Stimulated activated CD8-positive, alpha-beta memory T cell treated with anti-CD3 and anti-CD28 coated beads, Interleukin-15, amount 100 ng/mL, for 24 hours (primary cell): Measurements from ENCODE around the gene REP15.
"Not testable (repeated sequence)": the region's sequence is repeated elsewhere in the genome, so short reads cannot be mapped to it uniquely, and the experiment has no call there.

Source experiments
- DNase-seq: peaks from one replicate; pipeline ENCODE4 v3.0.0-alpha.2; 2020; ENCODE audit warnings: low read depth

REP15 gene, protein sequence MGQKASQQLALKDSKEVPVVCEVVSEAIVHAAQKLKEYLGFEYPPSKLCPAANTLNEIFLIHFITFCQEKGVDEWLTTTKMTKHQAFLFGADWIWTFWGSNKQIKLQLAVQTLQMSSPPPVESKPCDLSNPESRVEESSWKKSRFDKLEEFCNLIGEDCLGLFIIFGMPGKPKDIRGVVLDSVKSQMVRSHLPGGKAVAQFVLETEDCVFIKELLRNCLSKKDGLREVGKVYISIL

GRCh38 chr12:27696293-27696652, at the start of gene REP15:
Gene REP15, plus strand, starts transcription at chr12:27696447. Its CDS starts 116 bp downstream, at chr12:27696563.
- no peak for DNase-seq

DNA sequence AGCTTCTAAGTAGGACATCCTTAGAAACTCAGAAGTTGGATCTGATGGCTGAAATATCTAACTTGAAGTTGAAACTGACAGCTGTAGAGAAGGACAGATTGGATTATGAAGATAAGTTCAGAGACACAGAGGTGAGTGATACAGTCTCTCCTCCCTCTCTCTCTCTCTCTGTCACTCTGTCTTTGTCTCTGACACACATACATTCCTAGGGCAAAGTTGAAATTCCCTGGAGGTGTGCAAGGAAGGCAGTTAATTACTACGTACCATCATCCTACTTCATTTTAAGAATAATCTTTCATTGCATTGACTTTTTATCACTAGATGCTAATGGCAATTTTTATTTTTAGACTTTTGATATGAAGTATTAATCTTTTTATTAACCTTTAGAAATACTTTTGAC, 46.2 kb upstream of the REP15 start:
- DNase-seq = no peak

DNA sequence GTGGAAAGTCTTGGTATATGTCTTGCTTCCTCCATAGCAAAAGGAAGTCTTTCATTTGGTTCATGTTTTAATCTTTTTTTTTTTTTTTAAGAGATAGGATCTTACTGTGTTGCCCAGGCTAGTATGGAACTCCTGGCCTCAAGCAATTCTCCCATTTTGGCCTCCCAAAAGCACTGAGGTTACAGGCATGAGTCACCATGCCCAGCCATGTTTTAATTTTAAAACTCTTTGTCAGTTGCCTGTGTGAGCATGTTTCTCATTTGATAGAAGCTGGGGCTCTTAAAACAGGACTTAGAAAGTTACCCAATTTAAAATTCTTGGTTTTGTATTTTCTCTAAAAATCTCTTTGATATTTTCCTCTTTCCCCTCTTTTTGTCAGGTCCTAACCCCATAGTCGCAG, 45.0 kb upstream of the REP15 start:
- no peak for DNase-seq

DNA sequence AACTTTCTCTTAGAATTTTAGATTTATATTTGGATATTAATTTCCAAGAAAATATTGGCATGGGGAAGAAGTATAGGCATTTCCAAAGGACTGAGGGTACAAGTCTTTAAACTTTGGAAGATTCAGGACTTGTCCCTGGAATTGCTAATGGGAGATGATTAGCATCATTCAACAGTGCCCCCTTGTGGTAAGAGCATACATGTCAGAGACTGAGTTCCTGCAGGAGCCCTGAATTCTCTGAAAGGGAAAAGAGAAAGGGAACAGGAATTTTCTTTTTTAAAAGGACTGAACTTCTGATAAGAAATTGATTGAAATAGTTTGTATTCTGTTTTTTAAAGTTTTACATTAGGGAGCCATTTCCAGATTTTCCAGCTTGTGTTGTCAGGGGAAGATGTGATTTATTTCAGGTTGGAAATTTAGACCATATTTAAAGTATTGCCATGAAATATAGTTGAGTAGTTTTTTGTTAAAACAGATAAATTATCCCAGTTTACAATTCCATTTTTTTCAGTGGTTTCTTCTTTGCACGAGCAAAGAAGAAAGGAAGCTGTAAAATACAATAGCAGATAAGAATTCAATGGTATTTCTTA, 44.0 kb upstream of the REP15 start:
- DNase-seq = no peak

DNA sequence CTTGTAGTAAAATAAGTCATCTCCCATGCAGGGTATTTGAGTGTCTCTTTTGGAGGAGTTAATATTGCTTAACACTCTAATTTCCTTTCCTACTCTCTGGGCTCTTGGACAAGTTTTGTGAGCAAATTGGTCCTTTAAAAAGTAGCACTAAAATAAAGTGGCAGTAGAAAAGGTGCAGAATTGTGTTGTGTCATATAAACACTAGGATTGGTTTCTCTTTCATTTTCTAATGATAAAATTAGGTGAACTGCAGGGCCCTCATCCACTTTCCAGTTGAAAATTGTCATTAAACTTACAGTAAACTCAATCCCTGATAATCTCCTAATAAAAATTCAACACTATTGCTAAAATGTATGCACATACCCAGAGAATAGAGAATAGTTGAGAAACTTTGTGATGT, 42.6 kb upstream of the REP15 start:
- no peak for DNase-seq

- not testable (repeated sequence) for DNase-seq
Observed at GRCh38 chr12:27655476-27655875, 40.8 kb upstream of the REP15 start.

GRCh38 chr12:27657296-27657695, 39.0 kb upstream of the REP15 start:
- DNase-seq = no peak

DNA sequence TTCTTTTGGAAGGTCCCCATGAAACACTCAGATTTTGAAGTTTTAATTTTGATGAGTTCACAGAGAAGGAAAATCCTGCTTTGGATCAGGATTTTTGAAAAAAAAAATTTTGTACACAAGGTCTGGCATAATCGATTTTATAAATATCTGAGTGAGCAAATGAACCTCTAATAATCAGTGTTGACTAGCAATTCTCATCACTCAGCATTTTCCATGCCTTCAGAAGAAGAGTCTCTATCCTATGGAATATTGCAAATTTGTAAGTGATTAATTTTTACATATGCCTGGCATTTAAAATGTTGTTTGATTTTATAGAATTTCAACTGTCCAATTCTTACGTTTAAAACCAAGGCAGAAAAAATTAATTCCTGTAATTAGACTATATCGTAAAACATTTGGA, 30.5 kb upstream of the REP15 start:
- no peak for DNase-seq

DNA sequence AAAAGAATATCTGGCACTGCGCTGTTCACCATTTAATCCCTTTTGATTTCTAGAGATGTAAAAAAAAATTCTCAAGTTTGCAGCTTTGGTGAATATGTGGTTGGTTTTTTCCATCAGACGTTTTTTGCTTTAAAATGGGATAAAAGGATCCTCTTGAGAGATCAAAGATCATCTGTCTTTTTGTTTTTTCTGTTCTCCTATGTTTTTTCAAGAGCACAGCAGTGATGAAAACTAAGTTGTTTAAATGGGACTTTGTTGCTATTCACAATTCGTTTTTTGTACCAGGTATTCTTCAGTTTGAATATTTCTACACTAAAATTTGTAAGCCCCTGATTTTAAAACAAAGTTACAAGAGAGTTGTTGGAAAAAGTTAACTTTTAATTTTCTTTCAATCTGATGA, 29.7 kb upstream of the REP15 start:
- DNase-seq = no peak

GRCh38 chr12:27667540-27667939, 28.7 kb upstream of the REP15 start:
- DNase-seq = no peak

DNA sequence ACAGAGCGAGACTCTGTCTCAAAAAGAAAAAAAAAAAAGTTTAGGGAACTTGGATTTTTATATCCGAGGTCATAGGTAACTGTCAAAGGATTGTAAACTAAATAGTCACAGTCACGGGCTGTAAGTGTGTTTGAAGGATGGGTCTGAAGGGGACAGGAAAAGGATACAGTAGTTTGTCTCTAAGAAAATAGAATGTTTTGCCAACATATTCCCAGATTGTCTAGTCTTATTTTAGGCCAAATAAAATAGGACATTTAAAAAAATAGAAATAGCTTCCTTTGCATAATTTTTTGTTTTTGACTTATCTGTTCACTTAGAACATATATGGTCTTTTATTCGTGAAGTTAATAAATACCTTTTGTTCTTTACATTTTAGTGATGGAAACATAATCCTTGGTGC, 24.2 kb upstream of the REP15 start:
- DNase-seq = no peak

DNA sequence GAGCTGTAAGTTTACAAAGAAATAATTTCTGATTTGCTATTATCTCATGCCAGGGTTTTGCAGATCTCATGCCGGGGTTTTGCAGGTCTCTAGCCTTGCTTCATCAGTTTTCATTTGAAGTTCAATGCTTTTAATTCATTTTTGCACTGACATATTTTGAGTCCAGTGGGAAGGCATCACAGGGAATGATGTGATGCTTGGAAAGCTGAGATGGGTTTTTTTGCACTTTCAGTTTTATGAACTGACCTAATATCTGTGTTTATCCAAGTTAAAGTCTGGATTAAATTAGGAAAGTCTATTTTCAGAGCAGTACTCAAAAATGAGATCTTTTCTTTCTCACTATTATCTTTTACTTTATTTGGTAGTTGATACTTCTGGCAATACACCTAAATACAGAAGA, 23.6 kb upstream of the REP15 start:
- no peak for DNase-seq

DNA sequence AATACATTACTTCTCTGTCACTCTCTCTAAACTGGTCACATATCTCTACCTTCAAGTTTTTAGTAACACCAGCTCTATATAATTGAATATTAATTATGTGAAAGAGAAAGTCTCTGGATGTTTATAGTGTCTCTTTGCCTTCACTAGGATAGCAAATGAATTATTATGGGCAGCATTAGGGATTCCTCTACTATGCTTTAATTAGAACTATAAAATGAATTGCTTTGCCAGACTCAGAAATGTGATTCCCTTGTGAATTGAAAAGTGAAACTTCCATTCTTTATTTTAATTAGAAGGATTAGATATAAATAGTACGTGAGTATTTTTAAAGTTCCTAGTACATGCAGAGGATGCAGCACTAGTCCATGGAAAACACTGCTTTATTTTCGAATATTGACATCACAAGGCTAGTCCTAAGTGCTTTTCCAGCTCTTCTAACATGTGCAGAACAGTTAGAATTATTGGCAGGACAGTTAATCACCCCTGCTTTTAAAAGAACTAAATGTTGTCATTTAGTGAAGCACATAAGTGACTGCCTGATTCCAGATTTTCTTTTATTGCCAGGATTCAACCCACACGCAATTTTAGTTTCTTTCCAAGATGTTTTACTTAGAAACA, 23.0 kb upstream of the REP15 start:
- DNase-seq = no peak

DNA sequence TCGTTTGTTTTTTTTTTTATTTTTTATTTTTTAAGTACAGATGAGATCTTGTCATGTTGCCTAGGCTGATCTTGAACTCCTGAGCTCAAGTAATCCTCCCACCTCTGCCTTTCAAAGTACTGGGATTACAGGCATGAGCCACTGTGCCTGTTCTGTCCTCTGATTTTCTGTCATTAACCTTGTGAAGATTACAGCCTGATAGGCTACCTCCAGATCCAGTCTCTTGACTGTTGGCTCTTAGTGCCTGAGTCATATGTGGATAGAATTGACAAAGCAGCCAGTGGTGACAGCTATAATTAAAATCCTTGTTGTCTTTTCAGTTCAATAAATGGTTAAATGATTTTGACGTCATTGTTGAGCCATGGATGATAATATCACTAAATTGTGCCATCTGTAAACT, 21.3 kb upstream of the REP15 start:
- DNase-seq = no peak

DNA sequence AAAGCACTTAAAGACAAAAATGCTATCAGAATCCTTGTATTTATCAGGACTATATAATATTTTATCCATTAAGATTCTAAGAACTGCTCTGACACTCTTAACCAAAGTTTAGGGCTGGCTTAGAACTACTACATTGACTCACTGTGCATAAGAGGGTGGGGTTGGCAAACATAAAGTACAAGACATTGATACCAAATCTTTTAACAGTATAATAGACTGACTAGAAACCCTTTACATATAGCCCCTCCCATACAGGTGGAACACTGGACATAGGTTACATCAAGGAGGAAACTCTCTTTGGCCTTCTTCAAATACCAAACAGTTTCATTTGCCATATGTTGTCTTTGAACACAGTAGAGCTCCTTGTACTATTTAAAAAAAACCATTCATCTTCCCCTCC, 15.6 kb upstream of the REP15 start:
- DNase-seq = no peak

DNA sequence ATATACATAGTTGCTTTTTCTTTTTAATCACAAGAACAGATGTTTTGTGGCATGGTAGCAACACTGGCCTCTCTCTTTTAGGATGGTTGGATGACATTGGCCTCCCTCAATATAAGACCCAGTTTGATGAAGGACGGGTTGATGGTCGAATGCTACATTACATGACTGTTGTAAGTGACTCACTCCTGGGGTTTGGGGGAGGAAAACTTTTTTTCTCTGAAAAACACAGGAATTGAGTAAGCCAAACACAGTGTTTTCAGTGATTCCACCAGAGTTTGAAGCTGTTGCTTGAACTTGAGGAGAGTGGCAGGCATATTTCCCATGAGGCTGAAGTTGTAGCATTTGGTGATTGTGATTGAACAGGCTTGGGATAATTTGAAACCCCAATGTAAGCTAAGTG, 13.7 kb upstream of the REP15 start:
- no peak for DNase-seq

GRCh38 chr12:27685274-27685673, 11.0 kb upstream of the REP15 start:
- no peak for DNase-seq

GRCh38 chr12:27686147-27686546, 10.1 kb upstream of the REP15 start:
- DNase-seq = no peak

GRCh38 chr12:27688671-27689070, 7.6 kb upstream of the REP15 start:
- no peak for DNase-seq

GRCh38 chr12:27689558-27690180, 6.6 kb upstream of the REP15 start:
- DNase-seq = no peak

- DNase-seq = no peak
Observed at GRCh38 chr12:27693403-27693802, 2.8 kb upstream of the REP15 start.

DNA sequence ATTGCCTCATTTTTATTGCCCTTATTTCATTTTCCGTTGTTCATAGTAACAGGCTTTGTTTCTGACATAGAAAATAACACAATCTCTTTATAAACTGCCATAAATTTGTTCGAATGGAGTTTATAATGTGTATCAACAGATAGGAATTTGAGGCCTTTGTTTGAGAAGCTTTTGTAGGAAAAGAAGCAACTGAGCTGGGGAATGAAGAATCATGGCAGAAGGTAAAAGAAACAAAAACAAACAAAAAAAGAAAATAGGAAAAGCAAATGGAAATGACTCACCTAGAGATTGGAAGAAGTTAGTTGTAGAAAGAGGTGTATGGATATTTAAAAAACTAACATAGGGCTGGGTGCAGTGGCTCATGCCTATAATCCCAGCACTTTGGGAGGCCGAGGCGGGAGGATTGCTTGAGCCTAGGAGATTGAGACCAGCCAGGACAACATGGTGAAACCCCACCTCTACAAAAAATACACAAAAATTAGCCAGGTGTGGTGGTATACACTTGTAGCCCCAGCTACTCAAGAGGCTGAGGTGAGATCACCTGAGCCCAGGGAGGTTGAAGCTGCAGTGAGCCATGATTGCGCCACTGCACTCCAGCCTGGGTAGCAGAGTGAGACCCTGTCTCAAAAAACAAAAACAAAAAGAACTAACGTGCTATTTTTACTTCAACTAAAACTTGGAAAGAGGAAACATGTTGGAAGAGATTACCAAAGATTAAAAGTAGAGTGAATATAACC, 523 bp upstream of the REP15 start:
- DNase-seq = no peak
